Measurements from ENCODE around the gene NPHP4. TPM values are rescaled to one million over a fixed set of nuclear protein-coding genes. Genes with fewer than 3 reads are reported as not detected.

The NPHP4 gene
- total and polyA plus RNA-seq, 12 donors: 2.7 to 13.2 (median 7.3) TPM

- no peaks in the 10 kb centered on the region for H3K27me3 ChIP-seq
- no peaks in the 10 kb centered on the region for H3K4me1 ChIP-seq (replicated peaks in 1 of 2)
- H3K9me3 ChIP-seq (replicated peaks in 1 of 3): no peaks in the 10 kb centered on the region
- no peaks in the 10 kb centered on the region for H3K36me3 ChIP-seq (replicated peaks in 1 of 2)
- no peak for DNase-seq
- no peak overlapping the region for H3K27ac ChIP-seq
- TF ChIP-seq CTCF (IDR thresholded peaks at IDR 0.05): no peak
- no peak for TF ChIP-seq POLR2A (IDR thresholded peaks at IDR 0.05)
- H3K4me3 ChIP-seq: no peak overlapping the region
- WGBS, 4 donors: 89 to 97% (median 96%) methylated on average over 17 to 30 of the region's 30 CpGs
- intact Hi-C loops (cut with DNase I): no loop called here
Measured at GRCh38 chr1:5883129-5884048, 108.8 kb downstream of the NPHP4 start.

- intact Hi-C loops (cut with DNase I): no loop called here
- Histone ChIP-seq H3K9me3 (replicated peaks in 1 of 3) (no peaks in the 10 kb centered on the region), H3K4me1 (replicated peaks in 1 of 2) (no peaks in the 10 kb centered on the region), H3K27me3 (no peaks in the 10 kb centered on the region), H3K27ac (no peak overlapping the region), H3K36me3 (replicated peaks in 1 of 2) (no peaks in the 10 kb centered on the region), H3K4me3 (no peak overlapping the region)
- no peak for TF ChIP-seq POLR2A (IDR thresholded peaks at IDR 0.05)
- TF ChIP-seq CTCF (IDR thresholded peaks at IDR 0.05): no peak
- DNase-seq: no peak
- whole genome bisulfite sequencing, 4 donors: 90 to 95% (median 93%) methylated on average over 22 to 27 of the region's 27 CpGs
Measured at GRCh38 chr1:5882367-5883128, 109.7 kb downstream of the NPHP4 start.

GRCh38 chr1:5881526-5882222 lies 110.6 kb downstream of the NPHP4 start:
- DNase-seq: no peak
- no peaks in the 10 kb centered on the region for H3K9me3 ChIP-seq (replicated peaks in 1 of 3)
- H3K4me1 ChIP-seq (replicated peaks in 1 of 2): no peaks in the 10 kb centered on the region
- WGBS, 4 donors: 96 to 97% (median 96%) methylated on average over 13 to 22 of the region's 22 CpGs
- H3K27me3 ChIP-seq: no peaks in the 10 kb centered on the region
- TF ChIP-seq CTCF (IDR thresholded peaks at IDR 0.05) (no peak), POLR2A (IDR thresholded peaks at IDR 0.05) (no peak)
- no peaks in the 10 kb centered on the region for H3K36me3 ChIP-seq (replicated peaks in 1 of 2)
- H3K27ac ChIP-seq: no peak overlapping the region
- intact Hi-C loops (cut with DNase I): no loop called here
- H3K4me3 ChIP-seq: no peak overlapping the region
